ENCODE data around the gene HSPB9. TPM values are rescaled to one million over a fixed set of nuclear protein-coding genes. Genes with fewer than 3 reads are reported as not detected.

The HSPB9 gene
- total RNA-seq, 1 donor from 2014 or later, result not detected

DNA sequence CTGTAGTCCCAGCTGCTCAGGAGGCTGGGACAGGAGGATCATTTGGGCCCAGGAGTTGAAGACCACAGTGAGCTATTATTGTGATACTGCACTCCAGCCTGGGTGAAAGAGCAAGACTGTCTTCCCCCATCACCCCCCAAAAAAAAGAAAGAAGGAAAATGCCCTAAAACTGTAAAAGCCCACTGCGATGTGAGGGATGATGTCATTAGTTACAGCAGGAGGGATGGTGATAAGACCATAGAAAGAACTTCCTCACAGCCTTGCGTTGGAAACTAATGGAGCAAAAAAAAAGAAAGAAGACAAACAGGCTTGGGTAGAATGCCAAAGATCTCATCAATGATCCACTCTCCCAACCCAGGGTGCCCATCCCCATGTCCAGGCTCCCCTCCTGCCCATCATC, 43.1 kb upstream of the HSPB9 start:
- Histone ChIP-seq H3K27me3 (no peaks in the 10 kb centered on the region), H3K27ac (no peak overlapping the region), H3K4me3 (no peak overlapping the region), H3K4me1 (no peaks in the 10 kb centered on the region), H3K9me3 (no peaks in the 10 kb centered on the region), H3K36me3 (no peaks in the 10 kb centered on the region)
- intact Hi-C loops (cut with DNase I), result no loop called here
- TF ChIP-seq, protein P1, sequence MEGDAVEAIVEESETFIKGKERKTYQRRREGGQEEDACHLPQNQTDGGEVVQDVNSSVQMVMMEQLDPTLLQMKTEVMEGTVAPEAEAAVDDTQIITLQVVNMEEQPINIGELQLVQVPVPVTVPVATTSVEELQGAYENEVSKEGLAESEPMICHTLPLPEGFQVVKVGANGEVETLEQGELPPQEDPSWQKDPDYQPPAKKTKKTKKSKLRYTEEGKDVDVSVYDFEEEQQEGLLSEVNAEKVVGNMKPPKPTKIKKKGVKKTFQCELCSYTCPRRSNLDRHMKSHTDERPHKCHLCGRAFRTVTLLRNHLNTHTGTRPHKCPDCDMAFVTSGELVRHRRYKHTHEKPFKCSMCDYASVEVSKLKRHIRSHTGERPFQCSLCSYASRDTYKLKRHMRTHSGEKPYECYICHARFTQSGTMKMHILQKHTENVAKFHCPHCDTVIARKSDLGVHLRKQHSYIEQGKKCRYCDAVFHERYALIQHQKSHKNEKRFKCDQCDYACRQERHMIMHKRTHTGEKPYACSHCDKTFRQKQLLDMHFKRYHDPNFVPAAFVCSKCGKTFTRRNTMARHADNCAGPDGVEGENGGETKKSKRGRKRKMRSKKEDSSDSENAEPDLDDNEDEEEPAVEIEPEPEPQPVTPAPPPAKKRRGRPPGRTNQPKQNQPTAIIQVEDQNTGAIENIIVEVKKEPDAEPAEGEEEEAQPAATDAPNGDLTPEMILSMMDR (IDR thresholded peaks at IDR 0.05), result no peak
- DNase-seq (ENCODE audit: low spot score in 2 of 2), result no peak

DNA sequence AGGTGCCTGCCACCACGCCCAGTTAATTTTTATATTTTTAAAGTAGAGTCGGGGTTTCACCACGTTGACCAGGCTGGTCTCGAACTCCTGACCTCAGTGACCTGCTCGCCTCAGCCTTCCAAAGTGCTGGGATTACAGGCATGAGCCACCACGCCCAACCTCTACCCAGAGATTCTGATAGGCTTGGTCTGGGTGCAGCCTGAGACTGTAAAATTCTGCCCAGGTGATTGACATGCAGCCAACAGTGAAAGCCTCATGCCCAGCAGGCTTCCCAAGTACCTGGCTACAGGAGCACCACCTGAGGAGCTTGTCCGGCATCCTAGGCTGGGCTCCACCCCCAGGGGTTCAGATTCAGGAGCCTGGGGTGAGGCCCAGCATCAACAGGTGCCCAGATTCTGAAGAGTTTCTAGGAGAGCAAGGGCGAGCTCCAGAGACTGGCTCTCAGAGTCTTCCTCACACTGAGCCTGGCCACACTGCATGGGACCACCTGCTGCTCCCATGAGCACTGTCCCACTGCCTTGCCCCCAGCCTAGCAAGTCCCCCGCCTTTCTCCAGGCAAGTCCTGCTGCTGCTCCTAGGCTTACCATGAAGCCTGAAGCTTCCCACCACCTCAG, 41.0 kb upstream of the HSPB9 start:
- TF ChIP-seq, protein P1 (IDR thresholded peaks at IDR 0.05), result no peak
- Histone ChIP-seq H3K36me3 (no peaks in the 10 kb centered on the region), H3K27me3 (no peaks in the 10 kb centered on the region), H3K27ac (no peak overlapping the region), H3K9me3 (no peaks in the 10 kb centered on the region), H3K4me3 (no peak overlapping the region), H3K4me1 (no peaks in the 10 kb centered on the region)
- DNase-seq (ENCODE audit: low spot score in 2 of 2), result no peak
- intact Hi-C loops (cut with DNase I), result no loop called here

DNA sequence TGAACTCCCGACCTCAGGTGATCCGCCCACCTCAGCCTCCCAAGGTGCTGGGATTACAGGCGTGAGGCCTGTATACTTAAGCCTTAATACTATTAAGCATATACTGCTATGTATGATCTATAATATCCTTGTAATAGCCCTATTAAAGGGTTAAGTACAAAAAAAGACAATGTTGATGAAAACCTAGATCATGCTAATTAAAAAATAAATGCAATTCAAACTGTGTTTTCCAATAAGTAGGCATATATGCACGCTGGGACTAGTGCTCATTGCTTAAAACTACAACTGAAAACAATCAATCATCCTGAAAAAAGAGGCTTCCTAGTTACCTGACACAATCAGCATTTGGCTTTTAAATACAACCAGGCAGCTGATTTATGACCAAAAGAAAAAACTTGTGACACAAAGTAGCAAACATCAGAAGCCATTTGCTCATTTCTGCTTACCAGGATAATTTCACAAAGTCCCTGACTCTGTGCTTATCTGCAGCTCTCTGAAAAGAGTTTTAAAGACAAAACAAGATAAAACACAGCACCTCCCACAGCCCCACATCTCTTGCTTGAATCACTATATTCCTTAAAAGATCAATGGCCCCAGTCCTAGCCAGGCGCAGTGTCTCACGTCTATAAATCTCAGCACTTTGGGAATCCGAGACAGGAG, 35.4 kb upstream of the HSPB9 start:
- Histone ChIP-seq H3K36me3 (no peaks in the 10 kb centered on the region), H3K4me1 (no peaks in the 10 kb centered on the region), H3K27me3 (no peaks in the 10 kb centered on the region), H3K9me3 (no peaks in the 10 kb centered on the region), H3K27ac (no peak overlapping the region), H3K4me3 (no peak overlapping the region)
- DNase-seq (ENCODE audit: low spot score in 2 of 2), result no peak
- intact Hi-C loops (cut with DNase I), result no loop called here
- TF ChIP-seq, protein P1 (IDR thresholded peaks at IDR 0.05), result no peak

DNA sequence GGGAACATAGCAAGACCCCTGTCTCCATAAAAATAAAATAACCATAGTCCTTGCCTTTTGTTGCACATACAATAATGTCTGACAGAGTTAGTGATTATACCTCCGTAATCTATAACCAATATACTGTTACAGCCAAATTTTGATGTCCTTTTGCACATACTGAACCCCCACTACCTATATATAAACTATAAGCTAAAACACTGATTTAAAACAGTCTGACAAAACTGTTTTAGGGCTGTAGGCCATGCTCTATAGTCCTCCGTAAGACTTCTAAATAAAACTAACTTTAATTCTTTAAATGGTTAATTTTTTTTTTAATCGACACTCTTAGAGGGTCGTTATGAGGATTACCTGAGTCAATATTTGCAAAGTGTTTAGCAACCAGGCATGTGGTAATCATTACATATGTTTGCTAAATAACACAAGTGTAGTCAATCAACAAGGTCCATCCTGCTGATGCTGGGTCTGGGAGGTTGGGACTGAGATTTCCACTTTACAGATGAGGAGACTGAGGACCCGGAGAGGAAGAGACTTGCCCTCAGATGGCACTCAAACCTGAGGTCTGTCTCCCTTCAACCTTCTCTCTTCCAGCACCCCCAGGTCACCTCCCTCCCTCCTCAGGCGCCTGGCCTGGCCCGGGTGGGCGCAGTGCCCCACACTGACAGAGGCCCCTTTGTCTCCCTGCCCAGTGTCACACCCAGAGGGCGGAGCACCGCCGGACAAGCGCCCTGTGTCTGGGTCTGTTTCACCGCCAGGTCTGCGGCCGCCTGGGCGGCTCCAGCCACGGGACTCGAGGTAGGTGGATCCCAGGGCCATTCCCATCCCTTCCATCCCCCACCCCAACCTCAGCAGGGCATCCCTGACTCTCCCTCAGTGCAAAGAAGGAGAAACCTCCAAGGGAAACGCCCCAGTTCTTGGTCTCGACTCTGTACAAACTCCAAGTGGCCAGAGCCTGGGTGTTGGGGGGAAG, 34.6 kb upstream of the HSPB9 start:
- TF ChIP-seq, protein P1 (IDR thresholded peaks at IDR 0.05), result no peak
- no peak for DNase-seq (ENCODE audit: low spot score in 2 of 2)
- Histone ChIP-seq H3K9me3 (no peaks in the 10 kb centered on the region), H3K27ac (no peak overlapping the region), H3K4me3 (no peak overlapping the region), H3K4me1 (no peaks in the 10 kb centered on the region), H3K27me3 (no peaks in the 10 kb centered on the region), H3K36me3 (no peaks in the 10 kb centered on the region)
- intact Hi-C loops (cut with DNase I), result no loop called here

DNA sequence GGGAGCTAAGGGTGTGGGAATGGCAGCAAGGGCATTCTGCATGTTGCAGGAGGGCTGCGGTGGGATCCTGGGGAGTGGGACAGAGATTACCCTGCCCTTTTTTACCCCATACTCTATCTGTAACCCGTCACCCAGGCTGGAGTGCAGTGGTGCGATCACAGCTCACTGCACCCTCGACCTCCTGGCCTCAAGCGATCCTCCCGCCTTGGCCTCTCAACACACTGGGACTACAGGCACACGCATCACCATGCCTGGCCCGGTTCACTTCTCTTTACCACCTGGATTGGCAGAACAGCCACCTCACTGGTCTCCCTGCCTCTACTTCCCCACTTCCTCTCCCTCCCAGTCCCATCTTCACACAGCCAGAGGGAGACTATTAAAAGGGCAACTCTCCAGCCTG, 33.9 kb upstream of the HSPB9 start:
- no peaks in the 10 kb centered on the region for H3K27me3 ChIP-seq
- no peak overlapping the region for H3K4me3 ChIP-seq
- H3K4me1 ChIP-seq, result no peaks in the 10 kb centered on the region

More for the DNA sequence above, 33.9 kb upstream of the HSPB9 start:
- Histone ChIP-seq H3K36me3 (no peaks in the 10 kb centered on the region), H3K27ac (no peak overlapping the region), H3K9me3 (no peaks in the 10 kb centered on the region)
- intact Hi-C loops (cut with DNase I), result no loop called here
- no peak for DNase-seq (ENCODE audit: low spot score in 2 of 2)
- TF ChIP-seq, protein P1 (IDR thresholded peaks at IDR 0.05), result no peak

Measured in ascending aorta (tissue), 2 donors.